ENCODE data around the gene PDE8B. TPM values are rescaled to one million over a fixed set of nuclear protein-coding genes. Genes with fewer than 3 reads are reported as not detected.
A peak's percentile ranks its signal among the peaks of the same experiment; 100 is the strongest.

PDE8B gene, protein sequence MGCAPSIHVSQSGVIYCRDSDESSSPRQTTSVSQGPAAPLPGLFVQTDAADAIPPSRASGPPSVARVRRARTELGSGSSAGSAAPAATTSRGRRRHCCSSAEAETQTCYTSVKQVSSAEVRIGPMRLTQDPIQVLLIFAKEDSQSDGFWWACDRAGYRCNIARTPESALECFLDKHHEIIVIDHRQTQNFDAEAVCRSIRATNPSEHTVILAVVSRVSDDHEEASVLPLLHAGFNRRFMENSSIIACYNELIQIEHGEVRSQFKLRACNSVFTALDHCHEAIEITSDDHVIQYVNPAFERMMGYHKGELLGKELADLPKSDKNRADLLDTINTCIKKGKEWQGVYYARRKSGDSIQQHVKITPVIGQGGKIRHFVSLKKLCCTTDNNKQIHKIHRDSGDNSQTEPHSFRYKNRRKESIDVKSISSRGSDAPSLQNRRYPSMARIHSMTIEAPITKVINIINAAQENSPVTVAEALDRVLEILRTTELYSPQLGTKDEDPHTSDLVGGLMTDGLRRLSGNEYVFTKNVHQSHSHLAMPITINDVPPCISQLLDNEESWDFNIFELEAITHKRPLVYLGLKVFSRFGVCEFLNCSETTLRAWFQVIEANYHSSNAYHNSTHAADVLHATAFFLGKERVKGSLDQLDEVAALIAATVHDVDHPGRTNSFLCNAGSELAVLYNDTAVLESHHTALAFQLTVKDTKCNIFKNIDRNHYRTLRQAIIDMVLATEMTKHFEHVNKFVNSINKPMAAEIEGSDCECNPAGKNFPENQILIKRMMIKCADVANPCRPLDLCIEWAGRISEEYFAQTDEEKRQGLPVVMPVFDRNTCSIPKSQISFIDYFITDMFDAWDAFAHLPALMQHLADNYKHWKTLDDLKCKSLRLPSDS
- 0.08 TPM for polyA plus RNA-seq (2013, experiment 1 of 2)
- polyA plus RNA-seq (2013, experiment 2 of 2), result 0.15 TPM

DNA sequence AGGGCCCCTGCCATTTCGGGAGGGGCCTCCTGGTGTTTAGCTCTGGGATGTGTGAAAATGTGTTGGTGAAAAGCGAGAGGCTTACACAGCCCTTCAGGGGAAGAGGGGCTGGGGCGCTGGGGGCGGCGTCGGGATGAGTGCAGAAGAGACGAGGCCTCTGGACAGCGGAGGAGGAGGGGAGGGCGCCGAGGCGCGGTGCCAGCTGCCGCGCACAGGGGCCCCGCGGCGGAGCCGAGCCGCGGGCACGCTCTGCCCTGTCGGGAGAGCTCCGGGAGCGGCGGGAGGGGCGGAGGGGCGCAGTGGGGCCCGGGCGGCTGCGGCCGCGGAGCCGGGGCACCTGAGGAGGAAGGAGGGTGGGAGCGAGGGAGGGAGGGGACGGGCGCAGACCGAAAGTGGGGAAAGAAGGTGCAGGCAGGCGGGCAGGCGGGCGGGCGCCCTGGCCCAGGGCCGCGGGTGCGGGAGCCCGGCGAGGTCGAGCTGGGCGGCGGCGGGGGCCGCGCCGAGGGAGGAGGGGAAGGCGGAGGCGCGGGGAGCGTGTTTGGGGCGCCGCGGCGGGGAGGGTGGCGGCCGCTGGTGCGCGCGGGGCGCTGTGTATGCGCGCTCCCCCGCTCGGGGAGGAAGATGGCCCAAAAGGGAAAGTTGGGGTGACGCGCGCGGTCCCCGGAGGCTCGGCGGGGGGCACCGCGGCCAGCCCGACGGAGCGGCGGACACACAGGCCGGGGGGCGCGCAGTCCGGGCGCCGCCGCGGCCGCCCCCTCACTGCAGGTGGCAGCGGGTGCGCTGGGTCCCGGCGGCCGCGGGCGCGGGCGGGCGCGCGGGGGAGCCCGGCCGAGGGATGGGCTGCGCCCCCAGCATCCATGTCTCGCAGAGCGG is at the start of gene PDE8B:
TSS of gene PDE8B (plus strand) at position 590 of the 873 bp plus-strand sequence. CDS start at position 836, 246 bp downstream.
- no peak within 1 kb of the TSS for H2BK5ac ChIP-seq (ENCODE audit: low read length)
- H3K56ac ChIP-seq (ENCODE audit: low read length), result peak within 1 kb of the TSS; percentile 6
- peaks cover 35% of the 10 kb centered on the region for H3K27me3 ChIP-seq (ENCODE audit: insufficient read depth, low read length, poor library complexity)
- H3K4me1 ChIP-seq (ENCODE audit: control insufficient read depth, low read depth, low read length), result no peaks in the 10 kb centered on the region
- no peak within 1 kb of the TSS for H2BK120ac ChIP-seq (ENCODE audit: low read depth, low read length)
- no peak within 1 kb of the TSS for H3K4ac ChIP-seq (ENCODE audit: low read depth, low read length)
- no peak within 1 kb of the TSS for H3K27ac ChIP-seq (ENCODE audit: low read depth, low read length)
- H3K4me2 ChIP-seq (ENCODE audit: low read length), result peak within 1 kb of the TSS; percentile 32
- no peaks in the 10 kb centered on the region for H3K79me2 ChIP-seq (ENCODE audit: control insufficient read depth, insufficient read depth, low read length)
- no peak within 1 kb of the TSS for H4K8ac ChIP-seq (ENCODE audit: low read depth, low read length)
- H3K23ac ChIP-seq (ENCODE audit: low read length), result no peak within 1 kb of the TSS
- no CpG with 5 or more reads among the region's 110 CpGs for WGBS (ENCODE audit: extremely low coverage, insufficient coverage, low lambda C conversion rate)
- H2AK5ac ChIP-seq (ENCODE audit: low read length), result no peak within 1 kb of the TSS
- no peak within 1 kb of the TSS for H3K18ac ChIP-seq (ENCODE audit: low read length)
- no peak for DNase-seq
- H2BK15ac ChIP-seq (replicated peaks; ENCODE audit: low read depth), result no peak within 1 kb of the TSS
- H3K9ac ChIP-seq (ENCODE audit: low read length), result no peak within 1 kb of the TSS
- H3K36me3 ChIP-seq (ENCODE audit: control insufficient read depth, insufficient read depth, low read length), result no peaks in the 10 kb centered on the region
- no peak within 1 kb of the TSS for H3K4me3 ChIP-seq (ENCODE audit: low read length)
- no peak within 1 kb of the TSS for H4K5ac ChIP-seq (ENCODE audit: low read length)
- no peaks in the 10 kb centered on the region for H3K79me1 ChIP-seq (ENCODE audit: low read length)

DNA sequence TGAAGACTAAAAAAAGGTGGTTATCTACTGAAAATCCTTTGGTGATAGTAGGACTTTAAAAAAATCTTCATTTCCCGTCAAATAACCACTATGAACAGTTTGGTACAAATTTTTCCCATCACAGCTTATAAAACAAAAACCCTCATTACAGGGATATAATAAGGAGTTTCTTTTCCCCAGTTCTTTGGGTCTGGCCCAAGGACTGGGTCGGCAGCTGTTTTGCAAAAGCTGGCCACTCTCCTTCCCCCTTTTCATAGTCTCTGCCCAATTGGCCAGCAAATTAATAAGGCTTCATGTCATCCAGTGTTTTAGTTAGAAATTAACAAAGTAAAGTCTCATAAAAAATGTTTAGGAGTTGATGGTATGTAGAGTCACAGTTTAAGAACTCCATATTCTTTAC is 47.0 kb upstream of the PDE8B start:
- no peaks in the 10 kb centered on the region for H3K36me3 ChIP-seq (ENCODE audit: control insufficient read depth, insufficient read depth, low read length)
- H3K18ac ChIP-seq (ENCODE audit: low read length), result no peak overlapping the region
- no peak overlapping the region for H3K27ac ChIP-seq (ENCODE audit: low read depth, low read length)
- no peak overlapping the region for H3K4me2 ChIP-seq (ENCODE audit: low read length)
- no peak overlapping the region for H3K23ac ChIP-seq (ENCODE audit: low read length)
- H3K4me1 ChIP-seq (ENCODE audit: control insufficient read depth, low read depth, low read length), result no peaks in the 10 kb centered on the region
- no peak overlapping the region for H2BK5ac ChIP-seq (ENCODE audit: low read length)
- no peaks in the 10 kb centered on the region for H3K79me1 ChIP-seq (ENCODE audit: low read length)
- H2BK15ac ChIP-seq (replicated peaks; ENCODE audit: low read depth), result no peak overlapping the region
- no peak overlapping the region for H3K4me3 ChIP-seq (ENCODE audit: low read length)
- no peak overlapping the region for H3K9ac ChIP-seq (ENCODE audit: low read length)
- H4K5ac ChIP-seq (ENCODE audit: low read length), result no peak overlapping the region
- no peak overlapping the region for H2BK120ac ChIP-seq (ENCODE audit: low read depth, low read length)
- H3K27me3 ChIP-seq (ENCODE audit: insufficient read depth, low read length, poor library complexity), result no peaks in the 10 kb centered on the region
- WGBS (ENCODE audit: extremely low coverage, insufficient coverage, low lambda C conversion rate), result no CpG with 5 or more reads among the region's 2 CpGs
- H3K56ac ChIP-seq (ENCODE audit: low read length), result no peak overlapping the region
- H3K4ac ChIP-seq (ENCODE audit: low read depth, low read length), result no peak overlapping the region
- no peak overlapping the region for H4K8ac ChIP-seq (ENCODE audit: low read depth, low read length)
- DNase-seq, result no peak
- no peaks in the 10 kb centered on the region for H3K79me2 ChIP-seq (ENCODE audit: control insufficient read depth, insufficient read depth, low read length)
- H2AK5ac ChIP-seq (ENCODE audit: low read length), result no peak overlapping the region

DNA sequence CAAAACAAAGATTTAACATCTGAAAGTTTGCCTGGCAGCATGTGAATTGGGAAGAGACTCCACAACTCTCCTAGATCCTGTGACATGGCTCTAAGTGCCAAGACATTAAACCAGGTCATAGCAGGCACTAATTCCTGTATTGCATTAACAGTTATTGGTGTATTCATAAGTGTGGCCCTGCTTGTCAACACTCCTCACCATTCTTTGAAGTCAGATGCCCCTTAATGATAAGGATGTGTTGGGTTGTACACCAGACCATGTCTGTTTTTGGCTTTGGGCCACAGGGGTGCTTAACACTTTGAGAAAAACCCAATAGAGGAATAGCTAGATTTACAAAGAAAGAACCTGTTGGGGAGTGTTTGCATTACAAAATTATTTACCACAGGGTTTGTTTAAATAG is 43.4 kb upstream of the PDE8B start:
- H3K27ac ChIP-seq (ENCODE audit: low read depth, low read length), result no peak overlapping the region

DNA sequence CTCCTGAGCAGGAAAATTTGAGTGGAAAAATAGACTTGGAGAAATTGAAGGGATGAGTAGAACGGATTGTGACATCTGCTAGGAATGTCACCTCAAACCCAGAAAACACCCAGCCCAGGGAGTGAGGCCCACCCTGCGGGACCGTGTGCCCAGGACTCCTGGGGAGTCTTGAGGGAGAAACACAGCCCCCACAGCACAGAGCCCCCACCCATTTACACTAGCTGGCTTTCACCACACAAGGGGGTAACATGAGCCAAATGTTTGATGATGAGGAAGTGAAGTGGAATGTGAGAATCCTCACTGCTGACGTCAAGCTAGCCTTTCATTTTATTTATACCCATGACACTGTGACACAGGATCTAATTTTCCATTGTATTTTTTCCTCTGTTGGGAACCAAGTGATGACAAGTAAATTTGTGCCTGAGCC is 42.8 kb upstream of the PDE8B start:
- Histone ChIP-seq H3K18ac (ENCODE audit: low read length) (no peak overlapping the region), H3K27me3 (ENCODE audit: insufficient read depth, low read length, poor library complexity) (no peaks in the 10 kb centered on the region), H3K56ac (ENCODE audit: low read length) (peak overlapping the region; percentile 7), H3K9ac (ENCODE audit: low read length) (no peak overlapping the region), H2AK5ac (ENCODE audit: low read length) (no peak overlapping the region), H3K79me1 (ENCODE audit: low read length) (no peaks in the 10 kb centered on the region), H3K4ac (ENCODE audit: low read depth, low read length) (no peak overlapping the region), H2BK120ac (ENCODE audit: low read depth, low read length) (no peak overlapping the region), H3K79me2 (ENCODE audit: control insufficient read depth, insufficient read depth, low read length) (no peaks in the 10 kb centered on the region), H2BK15ac (replicated peaks; ENCODE audit: low read depth) (no peak overlapping the region), H4K8ac (ENCODE audit: low read depth, low read length) (no peak overlapping the region), H3K4me2 (ENCODE audit: low read length) (no peak overlapping the region), H3K27ac (ENCODE audit: low read depth, low read length) (no peak overlapping the region), H3K4me3 (ENCODE audit: low read length) (no peak overlapping the region), H3K36me3 (ENCODE audit: control insufficient read depth, insufficient read depth, low read length) (no peaks in the 10 kb centered on the region), H4K5ac (ENCODE audit: low read length) (no peak overlapping the region), H2BK5ac (ENCODE audit: low read length) (no peak overlapping the region), H3K4me1 (ENCODE audit: control insufficient read depth, low read depth, low read length) (no peaks in the 10 kb centered on the region), H3K23ac (ENCODE audit: low read length) (no peak overlapping the region)
- no peak for DNase-seq
- no CpG with 5 or more reads among the region's 4 CpGs for WGBS (ENCODE audit: extremely low coverage, insufficient coverage, low lambda C conversion rate)

More for the DNA sequence above, 43.4 kb upstream of the PDE8B start:
- Histone ChIP-seq H3K4me3 (ENCODE audit: low read length) (no peak overlapping the region), H3K4me2 (ENCODE audit: low read length) (no peak overlapping the region), H3K18ac (ENCODE audit: low read length) (no peak overlapping the region), H3K9ac (ENCODE audit: low read length) (no peak overlapping the region), H3K79me2 (ENCODE audit: control insufficient read depth, insufficient read depth, low read length) (no peaks in the 10 kb centered on the region), H3K36me3 (ENCODE audit: control insufficient read depth, insufficient read depth, low read length) (no peaks in the 10 kb centered on the region), H2BK5ac (ENCODE audit: low read length) (no peak overlapping the region), H3K4me1 (ENCODE audit: control insufficient read depth, low read depth, low read length) (no peaks in the 10 kb centered on the region), H3K23ac (ENCODE audit: low read length) (no peak overlapping the region), H4K5ac (ENCODE audit: low read length) (no peak overlapping the region), H3K27me3 (ENCODE audit: insufficient read depth, low read length, poor library complexity) (no peaks in the 10 kb centered on the region), H2AK5ac (ENCODE audit: low read length) (no peak overlapping the region), H3K4ac (ENCODE audit: low read depth, low read length) (no peak overlapping the region), H4K8ac (ENCODE audit: low read depth, low read length) (no peak overlapping the region), H2BK15ac (replicated peaks; ENCODE audit: low read depth) (no peak overlapping the region), H3K56ac (ENCODE audit: low read length) (no peak overlapping the region), H2BK120ac (ENCODE audit: low read depth, low read length) (no peak overlapping the region), H3K79me1 (ENCODE audit: low read length) (no peaks in the 10 kb centered on the region)
- DNase-seq, result no peak

DNA sequence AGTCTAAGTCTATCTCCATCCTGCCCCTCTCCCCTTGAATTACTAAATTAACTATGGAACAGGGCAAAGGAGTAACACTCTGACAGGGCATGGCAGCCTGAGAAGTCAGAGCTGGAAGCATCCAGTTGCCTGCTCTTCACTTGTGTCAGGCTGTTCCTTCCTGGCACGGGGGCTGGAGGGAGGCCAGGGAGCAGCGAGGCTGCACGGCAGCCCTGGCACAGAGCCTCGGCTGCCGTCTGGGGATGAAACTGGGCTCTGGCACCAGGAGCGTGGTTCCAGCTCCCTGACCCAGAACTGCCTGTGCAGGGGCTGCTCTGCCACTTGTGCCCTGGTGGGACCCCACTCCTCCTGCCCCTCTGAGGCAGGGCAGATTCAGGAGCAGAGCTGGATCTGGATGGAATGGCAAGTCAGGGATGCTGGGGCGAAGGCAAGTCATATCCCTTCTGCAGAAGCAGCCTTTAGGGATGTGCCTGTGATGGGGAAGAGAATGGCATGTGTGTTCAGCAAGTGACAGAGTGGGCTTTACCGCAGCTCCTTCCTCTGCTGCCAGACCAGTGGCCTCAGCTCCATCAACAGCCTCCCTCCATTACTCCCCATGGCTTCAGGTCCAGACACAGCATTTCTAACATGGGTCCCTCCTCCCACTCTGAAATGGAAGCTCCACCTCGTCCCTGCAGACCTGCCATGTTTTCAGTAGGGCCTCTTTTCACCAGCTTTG is 42.2 kb upstream of the PDE8B start:
- H3K79me2 ChIP-seq (ENCODE audit: control insufficient read depth, insufficient read depth, low read length), result no peaks in the 10 kb centered on the region
- no peak for DNase-seq
- no peaks in the 10 kb centered on the region for H3K36me3 ChIP-seq (ENCODE audit: control insufficient read depth, insufficient read depth, low read length)
- H3K56ac ChIP-seq (ENCODE audit: low read length), result no peak overlapping the region
- no peak overlapping the region for H2BK120ac ChIP-seq (ENCODE audit: low read depth, low read length)
- no peak overlapping the region for H3K4me2 ChIP-seq (ENCODE audit: low read length)
- WGBS (ENCODE audit: extremely low coverage, insufficient coverage, low lambda C conversion rate), result no CpG with 5 or more reads among the region's 9 CpGs
- H3K79me1 ChIP-seq (ENCODE audit: low read length), result no peaks in the 10 kb centered on the region
- H3K27me3 ChIP-seq (ENCODE audit: insufficient read depth, low read length, poor library complexity), result no peaks in the 10 kb centered on the region
- no peak overlapping the region for H3K9ac ChIP-seq (ENCODE audit: low read length)
- H2BK5ac ChIP-seq (ENCODE audit: low read length), result no peak overlapping the region
- H3K27ac ChIP-seq (ENCODE audit: low read depth, low read length), result no peak overlapping the region
- no peak overlapping the region for H3K4me3 ChIP-seq (ENCODE audit: low read length)
- H3K4ac ChIP-seq (ENCODE audit: low read depth, low read length), result no peak overlapping the region
- no peak overlapping the region for H3K18ac ChIP-seq (ENCODE audit: low read length)
- no peaks in the 10 kb centered on the region for H3K4me1 ChIP-seq (ENCODE audit: control insufficient read depth, low read depth, low read length)
- no peak overlapping the region for H3K23ac ChIP-seq (ENCODE audit: low read length)
- H4K8ac ChIP-seq (ENCODE audit: low read depth, low read length), result no peak overlapping the region
- H4K5ac ChIP-seq (ENCODE audit: low read length), result no peak overlapping the region
- no peak overlapping the region for H2AK5ac ChIP-seq (ENCODE audit: low read length)
- H2BK15ac ChIP-seq (replicated peaks; ENCODE audit: low read depth), result no peak overlapping the region
